Panc1 (cell line): Measurements from ENCODE around the gene NTN3. TPM values are rescaled to one million over a fixed set of nuclear protein-coding genes. Genes with fewer than 3 reads are reported as not detected.

Experiments used
- ATAC-seq: fragments of 200-7000 bp; cut with Tn5 transposase; 2 replicates; pipeline ENCODE4 v1.9.1; 2020; ENCODE audit warnings: mild to moderate bottlenecking, moderate library complexity
- BruUV-seq: library from RNA; stranded (reverse); fragments of 400-500 nt; replicated peaks from 2 replicates; lab custom pipeline; 2021; lab: Mats Ljungman, UMichigan
- CTCF ChIA-PET: fragments of 300-600 bp; sonication (Branson Sonifier 250); formaldehyde crosslinking; loops from one replicate; lab custom pipeline; 2022; ENCODE audit warnings: antibody characterized with exemption; lab: Charles Lee
- POLR2A ChIA-PET: fragments of 300-600 bp; sonication (Branson Sonifier 250); formaldehyde crosslinking; loops from one replicate; lab custom pipeline; 2022; ENCODE audit warnings: antibody characterized with exemption; lab: Charles Lee
- DNase-seq: peaks from one replicate; pipeline ENCODE4 v3.0.0-alpha.2; 2010; ENCODE audit warnings: low read depth, low spot score
- H3K27ac ChIP-seq: 2 replicates; pipeline ENCODE4 v1.5.1; 2011; ENCODE audit warnings: mild to moderate bottlenecking, low read length, inconsistent platforms
- H3K27me3 ChIP-seq: fragments of 200-500 bp; sonication (Bioruptor generic); 2 replicates; pipeline ENCODE4 v1.6.0; 2014; ENCODE audit warnings: low read length, inconsistent platforms; ENCODE audit not compliant: control insufficient read depth, insufficient read depth
- H3K36me3 ChIP-seq: fragments of 200-500 bp; sonication (Bioruptor generic); 2 replicates; pipeline ENCODE4 v1.5.1; 2014; ENCODE audit warnings: inconsistent platforms, mild to moderate bottlenecking, low read length, moderate library complexity; ENCODE audit not compliant: control insufficient read depth, insufficient read depth
- H3K4me1 ChIP-seq: 2 replicates; pipeline ENCODE4 v1.5.1; 2011; ENCODE audit warnings: inconsistent platforms, mild to moderate bottlenecking, low read length, moderate library complexity; ENCODE audit not compliant: control insufficient read depth, insufficient read depth
- H3K4me3 ChIP-seq, 2 experiments: 2 replicates each; pipeline ENCODE4 v1.5.1; 2011 to 2012; ENCODE audit warnings: low read depth in 2 of 2, low read length in 2 of 2, mild to moderate bottlenecking in 2 of 2, inconsistent platforms in 1 of 2, moderate library complexity in 1 of 2
- H3K9me3 ChIP-seq: fragments of 200-500 bp; sonication (Bioruptor generic); 2 replicates; pipeline ENCODE4 v1.5.1; 2014; ENCODE audit warnings: low read depth, mild to moderate bottlenecking, inconsistent platforms, low read length, moderate library complexity; ENCODE audit not compliant: control insufficient read depth, insufficient read depth
- CTCF ChIP-seq: fragments of 450-650 bp; IDR thresholded peaks from 2 replicates; pipeline ENCODE4 v1.5.1; 2017; ENCODE audit warnings: mild to moderate bottlenecking
- POLR2AphosphoS5 ChIP-seq: IDR thresholded peaks from 2 replicates; pipeline ENCODE4 v1.6.1; 2012; ENCODE audit warnings: mild to moderate bottlenecking, low read depth, low read length, moderate library complexity
- REST ChIP-seq, 2 experiments: IDR thresholded peaks; 2 replicates each; pipeline ENCODE4 v1.6.1; 2011 to 2012; ENCODE audit warnings: low read depth in 2 of 2, control low read depth in 1 of 2, low read length in 1 of 2, mild to moderate bottlenecking in 1 of 2, moderate library complexity in 1 of 2; ENCODE audit not compliant: insufficient read depth in 1 of 2
- SIN3A ChIP-seq: IDR thresholded peaks from 2 replicates; pipeline ENCODE4 v1.6.1; 2012; ENCODE audit warnings: low read depth, mild to moderate bottlenecking, low read length, moderate library complexity, borderline replicate concordance; ENCODE audit not compliant: insufficient read depth
- TCF7L2 ChIP-seq: IDR thresholded peaks from 2 replicates; pipeline ENCODE4 v1.6.1; 2011; ENCODE audit warnings: mild to moderate bottlenecking, low read depth, low read length, inconsistent platforms
- in situ Hi-C: cut with HindIII; loops from 2 replicates; pipeline ENCODE4 v1.10.0; 2016; ENCODE audit warnings: low sequenced_read_pairs, low pct_unique_long_range_greater_than_20kb
- intact Hi-C: fragments of 100-400 bp; cut with micrococcal nuclease; formaldehyde crosslinking; loops from one replicate; pipeline ENCODE4 v1.10.0; 2022; ENCODE audit not compliant: unreplicated experiment
- total RNA-seq: library from RNA; stranded (reverse); gene quantifications from one replicate; pipeline ENCODE4 v1.2.1, GENCODE V29; 2021; ENCODE audit not compliant: unreplicated experiment

Gene NTN3
- total RNA-seq, 1 experiment from 2014 or later, result 3.2 TPM

- Histone ChIP-seq H3K36me3 (peaks cover 3% of the 10 kb centered on the region), H3K4me3 (no peak overlapping the region), H3K27ac (no peak overlapping the region), H3K4me1 (peaks cover 19% of the 10 kb centered on the region), H3K9me3 (no peaks in the 10 kb centered on the region), H3K27me3 (no peaks in the 10 kb centered on the region)
- TF ChIP-seq REST (IDR thresholded peaks at IDR 0.05; ENCODE audit: insufficient read depth in 1 of 2, low read depth in 2 of 2, low read length in 1 of 2) (no peak), SIN3A (no peak), POLR2AphosphoS5 (no peak; the same call in 1 of the 2 replicates), TCF7L2 (no peak), CTCF (no peak)
- in situ Hi-C loops (no loop called here), intact Hi-C loops (no loop called here)
- CTCF ChIA-PET, result no interaction called here
- POLR2A ChIA-PET, result interaction anchor here (0.5 kb wide), 1 partner anchor 18 kb away, joined by 8 read pairs; the partner anchor contains the start of gene TBC1D24
- ATAC-seq (no peak), DNase-seq (no peak)
- no TSS peak for BruUV-seq
Observed at GRCh38 chr16:2456551-2457153, 14.4 kb upstream of the NTN3 start.

GRCh38 chr16:2457267-2457666 is 13.8 kb upstream of the NTN3 start:
- TF ChIP-seq POLR2AphosphoS5 (no peak; the same call in 1 of the 2 replicates), REST (IDR thresholded peaks at IDR 0.05; ENCODE audit: insufficient read depth in 1 of 2, low read depth in 2 of 2, low read length in 1 of 2) (no peak), CTCF (no peak), SIN3A (no peak), TCF7L2 (no peak)
- Histone ChIP-seq H3K9me3 (no peaks in the 10 kb centered on the region), H3K4me3 (no peak overlapping the region), H3K36me3 (peaks cover 3% of the 10 kb centered on the region), H3K27ac (no peak overlapping the region; the same call in 1 of the 2 replicates), H3K4me1 (peaks cover 19% of the 10 kb centered on the region), H3K27me3 (no peaks in the 10 kb centered on the region)
- TSS peak; percentile 60 for BruUV-seq
- ATAC-seq (no peak), DNase-seq (no peak)
- ChIA-PET POLR2A (no interaction called here), CTCF (no interaction called here)
- intact Hi-C loops, result no loop called here
- in situ Hi-C loops, result no loop called here
